Esophagus muscularis mucosa (tissue), 4 donors: Measurements from ENCODE around the gene PLEKHG1. TPM values are rescaled to one million over a fixed set of nuclear protein-coding genes. Genes with fewer than 3 reads are reported as not detected.

Source experiments
- DNase-seq: peaks from one replicate; pipeline ENCODE4 v3.0.0-alpha.2; 2017; ENCODE audit errors: extremely low spot score
- H3K27ac ChIP-seq, 4 donors: fragments of 200-600 bp; sonication (generic); replicated peaks in 1 of 4; 1 replicate in 3 of 4; 2 replicates in 1 of 4; pipeline ENCODE4 v1.5.1; 2016 to 2019; ENCODE audit warnings: mild to moderate bottlenecking in 1 of 4
- H3K27me3 ChIP-seq, 4 donors: fragments of 200-600 bp; sonication (generic); one replicate each; pipeline versions ENCODE4 v1.5.1 to v1.6.0; 2016 to 2019
- H3K36me3 ChIP-seq, 4 donors: fragments of 200-600 bp; sonication (generic); one replicate each; pipeline ENCODE4 v1.5.1; 2016 to 2019
- H3K4me1 ChIP-seq, 4 donors: fragments of 200-600 bp; sonication (generic); one replicate each; pipeline ENCODE4 v1.5.1; 2016 to 2019
- H3K4me3 ChIP-seq, 4 donors: fragments of 200-600 bp; sonication (generic); 1 replicate in 2 of 4; 2 replicates in 2 of 4; pipeline ENCODE4 v1.5.1; 2016 to 2019; ENCODE audit warnings: mild to moderate bottlenecking in 4 of 4, moderate library complexity in 1 of 4
- H3K9me3 ChIP-seq, 4 donors: fragments of 200-600 bp; sonication (generic); 1 replicate in 3 of 4; 2 replicates in 1 of 4; pipeline ENCODE4 v1.5.1; 2016 to 2019
- CTCF ChIP-seq, 3 experiments: fragments of 200-600 bp in 2 of 3; fragments of 450-650 bp in 1 of 3; sonication (generic) in 2 of 3; IDR thresholded peaks; one replicate each; pipeline ENCODE4 v1.5.1; 2017 to 2019; ENCODE audit warnings: antibody characterized with exemption in 3 of 3, mild to moderate bottlenecking in 2 of 3, moderate library complexity in 1 of 3
- EP300 ChIP-seq: sonication (generic); formaldehyde crosslinking; IDR thresholded peaks from one replicate; pipeline ENCODE4 v1.6.1; 2017; ENCODE audit warnings: antibody characterized with exemption
- POLR2A ChIP-seq: fragments of 450-650 bp; IDR thresholded peaks from one replicate; pipeline ENCODE4 v1.6.1; 2017; ENCODE audit warnings: antibody characterized with exemption, moderate library complexity, mild to moderate bottlenecking, low read depth
- POLR2AphosphoS5 ChIP-seq, 2 donors: sonication (generic); formaldehyde crosslinking; IDR thresholded peaks; one replicate each; pipeline ENCODE4 v1.6.1; 2017; ENCODE audit warnings: antibody characterized with exemption in 2 of 2
- WGBS: methylation state at CpG from one replicate; pipeline ENCODE4 v1.1.5; 2018; 5-methylcytosine and 5-hydroxymethylcytosine counted together
- intact Hi-C: fragments of 100-400 bp; cut with DNase I; formaldehyde crosslinking; loops from one replicate; pipeline ENCODE4 v1.15.1; 2023
- total RNA-seq, 4 donors: library from RNA; depleted of rRNA; stranded (reverse); fragments of >200 nt; gene quantifications; one replicate each; pipeline versions ENCODE4 v1.1.0 to v1.2.1, GENCODE V29; 2016

Gene PLEKHG1
- total RNA-seq, 4 donors from 2014 or later: 11.5 to 22.0 (median 13.2) TPM

- 77% methylated on average over 3 of the region's 3 CpGs for WGBS
- TF ChIP-seq CTCF (IDR thresholded peaks at IDR 0.05): no peak
- no peak for TF ChIP-seq POLR2A
- no peak for TF ChIP-seq POLR2AphosphoS5 (IDR thresholded peaks at IDR 0.05)
- no peak for TF ChIP-seq EP300
- H3K9me3 ChIP-seq: no peaks in the 10 kb centered on the region
- intact Hi-C loops: no loop called here
- no peak overlapping the region for H3K27ac ChIP-seq
- no peaks in the 10 kb centered on the region for H3K27me3 ChIP-seq
- no peak for DNase-seq
- no peak overlapping the region for H3K4me3 ChIP-seq
- H3K36me3 ChIP-seq: no peaks in the 10 kb centered on the region
- H3K4me1 ChIP-seq: peaks cover 0 to 27% (median 18%) of the 10 kb centered on the region in 4 donors
Measured at GRCh38 chr6:150635906-150636514, 36.3 kb downstream of the PLEKHG1 start.

GRCh38 chr6:150636808-150637207 lies 37.1 kb downstream of the PLEKHG1 start:
- H3K36me3 ChIP-seq: no peaks in the 10 kb centered on the region
- H3K4me3 ChIP-seq: no peak overlapping the region
- intact Hi-C loops: no loop called here
- peaks cover 0 to 22% (median 11%) of the 10 kb centered on the region in 4 donors for H3K4me1 ChIP-seq
- no peak for DNase-seq
- TF ChIP-seq POLR2A (no peak), POLR2AphosphoS5 (IDR thresholded peaks at IDR 0.05) (no peak), CTCF (IDR thresholded peaks at IDR 0.05) (no peak), EP300 (no peak)
- H3K27me3 ChIP-seq: no peaks in the 10 kb centered on the region
- 74% methylated on average over 1 of the region's 1 CpG for WGBS
- no peaks in the 10 kb centered on the region for H3K9me3 ChIP-seq
- H3K27ac ChIP-seq: no peak overlapping the region

GRCh38 chr6:150637266-150637665 lies 37.6 kb downstream of the PLEKHG1 start:
- Histone ChIP-seq H3K27me3 (no peaks in the 10 kb centered on the region), H3K27ac (no peak overlapping the region), H3K9me3 (no peaks in the 10 kb centered on the region), H3K4me1 (peaks cover 0 to 22% (median 11%) of the 10 kb centered on the region in 4 donors), H3K4me3 (no peak overlapping the region), H3K36me3 (no peaks in the 10 kb centered on the region)
- DNase-seq: no peak
- intact Hi-C loops: no loop called here
- TF ChIP-seq CTCF (IDR thresholded peaks at IDR 0.05) (no peak), POLR2AphosphoS5 (IDR thresholded peaks at IDR 0.05) (no peak), EP300 (no peak), POLR2A (no peak)
- WGBS: 91% methylated on average over 1 of the region's 1 CpG

GRCh38 chr6:150638267-150638666 lies 38.6 kb downstream of the PLEKHG1 start:
- H3K4me1 ChIP-seq: peaks cover 0 to 16% (median 8%) of the 10 kb centered on the region in 4 donors
- H3K4me3 ChIP-seq: no peak overlapping the region
- no peak overlapping the region for H3K27ac ChIP-seq
- H3K36me3 ChIP-seq: no peaks in the 10 kb centered on the region
- 88% methylated on average over 1 of the region's 1 CpG for WGBS
- DNase-seq: no peak
- no peaks in the 10 kb centered on the region for H3K27me3 ChIP-seq
- intact Hi-C loops: no loop called here
- no peaks in the 10 kb centered on the region for H3K9me3 ChIP-seq
- no peak for TF ChIP-seq CTCF (IDR thresholded peaks at IDR 0.05)
- no peak for TF ChIP-seq POLR2AphosphoS5 (IDR thresholded peaks at IDR 0.05)
- TF ChIP-seq POLR2A: no peak
- no peak for TF ChIP-seq EP300

GRCh38 chr6:150638765-150639164 lies 39.1 kb downstream of the PLEKHG1 start:
- TF ChIP-seq POLR2AphosphoS5 (IDR thresholded peaks at IDR 0.05) (no peak), POLR2A (no peak), EP300 (no peak), CTCF (IDR thresholded peaks at IDR 0.05) (no peak)
- Histone ChIP-seq H3K36me3 (no peaks in the 10 kb centered on the region), H3K4me1 (peaks cover 0 to 13% (median 8%) of the 10 kb centered on the region in 4 donors), H3K27ac (no peak overlapping the region), H3K4me3 (no peak overlapping the region), H3K9me3 (no peaks in the 10 kb centered on the region), H3K27me3 (no peaks in the 10 kb centered on the region)
- WGBS: 95% methylated on average over 1 of the region's 1 CpG
- intact Hi-C loops: no loop called here
- DNase-seq: no peak
